ENCODE results near the gene NKTR.

GRCh38 chr3:42666577-42666998 is 66.1 kb downstream of the NKTR start:
- TF ChIP-seq CTCF (conservative IDR thresholded peaks at IDR 0.05) (no peak), EZH2 (IDR thresholded peaks at IDR 0.05; ENCODE audit: low read depth) (no peak)
